ENCODE data around the gene IGF2.

Gene IGF2

GRCh38 chr11:2093575-2094353, 45.4 kb downstream of the IGF2 start:
- DNase-seq (ENCODE audit: extremely low read depth in 1 of 2, low read depth in 1 of 2) = no peak

GRCh38 chr11:2092956-2093412, 46.2 kb downstream of the IGF2 start:
- DNase-seq (ENCODE audit: extremely low read depth in 1 of 2, low read depth in 1 of 2) = peak; percentile 24 to 50

- DNase-seq (ENCODE audit: extremely low read depth in 1 of 2, low read depth in 1 of 2) = no peak
Observed at GRCh38 chr11:2092464-2092910, 46.7 kb downstream of the IGF2 start.

GRCh38 chr11:2091786-2092463, 47.3 kb downstream of the IGF2 start:
- DNase-seq (ENCODE audit: extremely low read depth in 1 of 2, low read depth in 1 of 2) = no peak

- DNase-seq (ENCODE audit: extremely low read depth in 1 of 2, low read depth in 1 of 2) = no peak
Observed at GRCh38 chr11:2091112-2091746, 48.0 kb downstream of the IGF2 start.

GRCh38 chr11:2090172-2091111, 48.7 kb downstream of the IGF2 start:
- no peak for DNase-seq (ENCODE audit: extremely low read depth in 1 of 2, low read depth in 1 of 2)

GRCh38 chr11:2089536-2090165, 49.5 kb downstream of the IGF2 start:
- DNase-seq (ENCODE audit: extremely low read depth in 1 of 2, low read depth in 1 of 2) = no peak

GRCh38 chr11:2088746-2089535, 50.2 kb downstream of the IGF2 start:
- no peak for DNase-seq (ENCODE audit: extremely low read depth in 1 of 2, low read depth in 1 of 2)

- no peak for DNase-seq (ENCODE audit: extremely low read depth in 1 of 2, low read depth in 1 of 2)
Observed at GRCh38 chr11:2088284-2088683, 50.9 kb downstream of the IGF2 start.

GRCh38 chr11:2086239-2087040, 52.7 kb downstream of the IGF2 start:
- no peak for DNase-seq (ENCODE audit: extremely low read depth in 1 of 2, low read depth in 1 of 2)

GRCh38 chr11:2085251-2086066, 53.7 kb downstream of the IGF2 start:
- DNase-seq (ENCODE audit: extremely low read depth in 1 of 2, low read depth in 1 of 2) = no peak

- DNase-seq (ENCODE audit: extremely low read depth in 1 of 2, low read depth in 1 of 2) = no peak
Observed at GRCh38 chr11:2084721-2085120, 54.5 kb downstream of the IGF2 start.
